Endothelial cell of umbilical vein (primary cell): ENCODE measurements around the gene SLC19A1.
"Not testable (repeated sequence)": the region's sequence is repeated elsewhere in the genome, so short reads cannot be mapped to it uniquely, and the experiment has no call there.

Source experiments
- CTCF ChIP-seq, 2 donors: IDR thresholded peaks; 1 replicate in 1 of 2; 2 replicates in 1 of 2; pipeline ENCODE4 v1.5.1; 2011; ENCODE audit warnings: low read length in 2 of 2, mild to moderate bottlenecking in 2 of 2, moderate library complexity in 2 of 2, control low read depth in 1 of 2, inconsistent platforms in 1 of 2, low read depth in 1 of 2; ENCODE audit not compliant: insufficient read depth in 1 of 2; ENCODE audit errors: extremely low read depth in 1 of 2
- EZH2 ChIP-seq: IDR thresholded peaks from 2 replicates; pipeline ENCODE4 v1.6.1; 2012; ENCODE audit warnings: borderline replicate concordance, low read depth, mild to moderate bottlenecking, moderate library complexity, low read length, inconsistent platforms; ENCODE audit not compliant: severe bottlenecking
- JUN ChIP-seq: IDR thresholded peaks from 2 replicates; pipeline ENCODE4 v1.6.1; 2011; ENCODE audit warnings: borderline replicate concordance, low read depth; ENCODE audit not compliant: insufficient read length, insufficient read depth
- MYC ChIP-seq: IDR thresholded peaks from one replicate; pipeline ENCODE4 v1.6.1; 2011; ENCODE audit warnings: mild to moderate bottlenecking, low read depth, low read length
- POLR2A ChIP-seq: IDR thresholded peaks from 2 replicates; pipeline ENCODE4 v1.6.1; 2012; ENCODE audit warnings: low read depth, mild to moderate bottlenecking, control low read depth, low read length
- POLR2AphosphoS5 ChIP-seq: IDR thresholded peaks from 2 replicates; pipeline ENCODE4 v1.6.1; 2012; ENCODE audit warnings: low read depth, mild to moderate bottlenecking, control low read depth, low read length, moderate library complexity; ENCODE audit not compliant: insufficient read depth

GRCh38 chr21:45561241-45561640, 19.0 kb upstream of the SLC19A1 start:
- not testable (repeated sequence) for TF ChIP-seq POLR2AphosphoS5; CTCF (IDR thresholded peaks at IDR 0.05; ENCODE audit: extremely low read depth in 1 of 2, insufficient read depth in 1 of 2, low read depth in 1 of 2, low read length in 2 of 2); POLR2A; JUN; MYC; EZH2
